NCI-H345 treated with DMSO at 0.1 percent for 48 hours (cell line): ENCODE results near the gene KATNBL1.
"Not testable (repeated sequence)": the region's sequence is repeated elsewhere in the genome, so short reads cannot be mapped to it uniquely, and the experiment has no call there.

Experiments
- DNase-seq: peaks from one replicate; lab custom pipeline; 2025; ENCODE audit not compliant: unreplicated experiment; lab: John Stamatoyannopoulos, UW

KATNBL1 gene

DNA sequence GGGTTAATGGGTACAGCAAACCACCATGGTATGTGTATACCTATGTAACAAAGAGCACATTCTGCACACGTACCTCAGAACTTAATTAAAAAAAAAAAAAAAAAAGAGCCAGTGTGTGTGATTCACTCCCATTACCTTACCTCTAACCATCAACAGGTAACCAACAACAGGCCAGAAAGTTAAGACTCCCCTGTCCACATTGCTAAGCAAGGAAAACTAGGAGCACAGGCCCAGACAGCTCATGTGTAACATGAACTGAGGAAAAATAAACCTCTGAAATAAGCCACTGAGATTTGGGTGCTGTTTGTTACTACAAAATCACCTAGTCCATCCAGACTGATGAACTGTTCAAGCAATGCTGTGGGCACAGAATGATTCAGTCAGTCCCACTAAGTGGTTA lies 6.0 kb downstream of the KATNBL1 start:
- DNase-seq: no peak

- no peak for DNase-seq
These were observed 6.6 kb downstream of the KATNBL1 start for GRCh38 chr15:34203305-34203704.

DNA sequence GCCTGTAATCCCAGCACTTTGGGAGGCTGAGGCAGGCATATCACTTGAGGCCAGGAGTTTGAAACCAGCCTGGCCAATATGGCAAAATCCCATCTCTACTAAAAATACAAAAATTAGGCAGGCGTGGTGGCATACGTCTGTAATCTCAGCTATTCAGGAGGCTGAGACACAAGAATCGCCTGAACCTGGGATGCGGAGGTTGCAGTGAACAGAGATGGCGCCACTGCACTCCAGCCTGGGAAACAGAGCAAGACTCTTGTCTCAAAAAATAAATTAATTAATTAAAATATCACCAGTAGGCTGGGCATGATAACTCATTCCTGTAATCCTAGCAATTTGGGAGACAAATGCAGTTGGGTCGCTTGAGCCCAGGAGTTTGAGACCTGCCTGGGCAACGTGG lies 16.6 kb downstream of the KATNBL1 start:
- DNase-seq: not testable (repeated sequence)

DNA sequence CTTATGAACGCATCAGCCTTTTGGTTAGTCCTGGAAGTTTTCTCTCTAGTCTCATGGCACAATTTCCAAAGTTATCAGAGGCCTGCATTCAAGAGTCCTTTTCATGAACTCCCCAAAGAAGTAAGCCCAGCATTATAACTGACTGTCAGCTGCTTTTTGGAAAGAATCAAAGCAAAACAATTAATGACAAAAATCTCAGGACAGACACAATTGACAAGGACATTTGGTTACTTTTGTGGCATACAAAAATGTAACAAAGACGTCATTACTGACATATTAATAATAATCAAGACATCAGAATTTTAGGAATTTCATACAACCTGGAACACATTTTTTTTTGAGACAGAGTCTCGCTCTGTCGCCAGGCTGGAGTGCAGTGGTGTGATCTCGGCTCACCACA lies 21.2 kb downstream of the KATNBL1 start:
- no peak for DNase-seq

DNA sequence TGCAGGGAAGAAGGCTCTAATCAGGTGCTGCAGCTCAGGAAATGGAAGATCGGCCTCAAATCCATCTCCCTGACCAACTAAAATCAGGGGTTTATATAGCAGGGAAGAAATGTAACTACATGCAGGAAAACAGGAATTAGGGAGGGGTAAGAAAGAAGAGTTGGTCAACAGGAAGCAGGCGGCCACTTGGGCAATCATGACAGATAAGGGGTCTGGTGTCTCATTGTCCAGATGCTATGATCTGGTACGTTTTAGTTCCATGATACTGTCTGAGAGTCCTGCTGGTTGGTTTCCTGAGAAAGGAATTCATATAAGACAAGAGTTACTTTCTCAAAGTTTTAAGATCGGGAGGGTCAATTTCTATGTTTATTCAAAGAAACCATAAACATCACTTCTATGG lies 24.2 kb downstream of the KATNBL1 start:
- DNase-seq: no peak

GRCh38 chr15:34182942-34183341 lies 27.0 kb downstream of the KATNBL1 start:
- DNase-seq: no peak

- no peak for DNase-seq
These were observed 30.7 kb downstream of the KATNBL1 start for GRCh38 chr15:34179234-34179633.

DNA sequence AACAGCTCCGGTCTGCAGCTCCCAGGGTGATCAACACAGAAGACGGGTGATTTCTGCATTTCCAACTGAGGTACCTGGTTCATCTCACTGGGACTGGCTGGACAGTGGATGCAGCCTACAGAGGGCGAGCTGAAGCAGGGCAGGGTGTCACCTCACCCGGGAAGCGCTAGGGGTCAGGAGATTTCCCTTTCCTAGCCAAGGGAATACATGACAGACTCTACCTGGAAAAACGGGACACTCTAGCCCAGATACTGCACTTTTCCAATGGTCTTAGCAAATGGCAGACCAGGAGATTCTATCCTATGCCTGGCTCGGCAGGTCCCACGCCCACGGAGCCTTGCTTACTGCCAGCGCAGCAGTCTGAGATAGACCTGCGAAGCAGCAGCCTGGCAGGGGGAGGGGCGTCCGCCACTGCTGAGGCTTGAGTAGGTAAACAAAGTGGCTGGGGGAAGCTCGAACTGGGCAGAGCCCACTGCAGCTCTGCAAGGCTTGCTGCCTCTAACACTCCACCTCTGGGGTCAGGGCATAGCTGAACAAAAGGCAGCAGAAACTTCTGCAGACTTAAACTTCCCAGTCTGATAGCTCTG lies 43.8 kb downstream of the KATNBL1 start:
- DNase-seq: not testable (repeated sequence)

DNA sequence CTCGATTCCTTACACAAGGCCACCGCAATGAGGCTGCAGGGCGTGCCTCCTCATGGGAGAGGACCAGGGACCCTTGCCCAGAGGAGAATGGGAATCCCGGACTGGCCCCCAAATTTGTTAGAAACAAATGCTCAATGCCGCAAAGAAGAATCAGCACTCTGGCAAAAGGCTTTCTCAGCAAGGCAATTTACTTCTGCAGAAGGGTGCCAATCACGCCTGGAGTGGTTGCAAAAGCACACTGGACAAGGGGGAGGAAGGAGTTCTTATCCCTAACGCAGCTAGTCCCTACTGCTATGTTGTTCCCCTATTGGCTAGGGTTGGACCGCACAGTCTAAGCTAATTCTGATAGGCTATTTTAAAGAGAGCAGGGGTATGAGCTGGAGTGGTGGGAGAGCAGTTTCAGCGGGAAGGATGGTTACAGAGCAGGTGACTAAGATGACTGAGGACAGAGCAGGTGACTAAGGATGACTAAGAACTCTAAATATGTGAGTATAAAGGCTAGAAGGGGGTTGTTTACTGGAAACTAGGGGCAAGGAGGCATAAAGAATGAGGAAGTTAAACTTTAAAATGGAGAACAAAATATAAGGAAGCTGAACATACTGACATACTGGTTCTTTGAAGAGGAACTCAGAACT lies 48.5 kb downstream of the KATNBL1 start:
- no peak for DNase-seq

- DNase-seq: no peak
These were observed 49.2 kb downstream of the KATNBL1 start for GRCh38 chr15:34160735-34161134.

- DNase-seq: no peak
These were observed 51.5 kb downstream of the KATNBL1 start for GRCh38 chr15:34158355-34158754.

GRCh38 chr15:34155859-34156258 lies 54.0 kb downstream of the KATNBL1 start:
- no peak for DNase-seq

DNA sequence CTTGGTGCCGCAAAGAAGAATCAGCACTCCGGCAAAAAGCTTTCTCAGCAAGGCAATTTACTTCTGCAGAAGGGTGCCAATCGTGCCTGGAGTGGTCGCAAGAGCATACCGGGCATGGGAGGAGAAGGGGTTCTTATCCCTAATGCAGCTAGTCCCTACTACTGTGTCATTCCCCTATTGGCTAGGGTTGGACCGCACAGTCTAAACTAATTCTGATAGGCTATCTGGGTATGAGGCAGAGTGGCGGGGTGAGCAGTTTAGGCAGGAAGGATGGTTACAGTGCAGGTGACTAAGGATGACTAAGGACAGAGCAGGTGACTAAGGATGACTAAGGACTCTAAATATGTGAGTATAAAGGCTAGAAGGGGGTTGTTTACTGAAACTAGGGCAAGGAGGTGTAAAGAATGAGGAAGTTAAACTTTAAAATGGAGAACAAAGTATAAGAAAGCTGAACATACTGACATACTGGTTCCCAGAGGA lies 55.1 kb downstream of the KATNBL1 start:
- no peak for DNase-seq

- DNase-seq: no peak
These were observed 62.3 kb downstream of the KATNBL1 start for GRCh38 chr15:34147371-34148140.

DNA sequence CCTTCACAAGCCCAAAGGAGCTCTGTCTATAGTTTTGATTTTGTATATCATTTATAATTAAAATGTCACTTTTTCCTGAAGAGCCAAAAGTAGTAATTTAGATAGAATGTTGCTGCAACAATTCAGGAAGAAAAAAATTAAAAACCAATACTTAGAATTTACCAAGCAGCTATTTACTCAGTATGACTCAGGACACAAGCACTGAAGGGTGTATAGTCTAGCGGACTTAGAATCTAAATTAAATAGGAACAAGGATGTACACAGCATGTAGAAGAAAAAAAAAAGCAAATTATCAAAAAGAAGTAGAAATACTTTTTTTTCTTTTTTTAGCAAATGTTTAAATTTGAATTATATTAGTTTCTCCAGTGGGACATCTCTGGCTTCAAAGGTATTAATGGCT lies 76.4 kb downstream of the KATNBL1 start:
- no peak for DNase-seq

DNA sequence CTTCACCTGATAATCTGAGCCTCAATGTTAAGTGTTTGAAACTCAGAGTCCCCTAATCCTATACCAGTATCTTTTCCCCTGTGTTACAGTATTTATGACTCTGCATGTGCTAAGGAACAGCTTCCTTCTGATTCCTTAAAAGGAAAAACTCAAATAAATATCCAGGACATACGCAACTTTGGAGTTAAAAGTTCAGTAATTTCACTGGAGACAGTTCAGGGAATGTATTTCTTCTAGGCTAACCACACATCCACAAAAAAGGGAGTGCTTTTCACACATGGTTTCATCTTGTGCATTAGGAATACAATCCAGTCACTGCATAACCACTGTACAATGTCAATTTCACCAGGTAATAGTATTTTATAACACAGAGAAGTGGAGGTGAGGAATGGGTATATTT lies 77.0 kb downstream of the KATNBL1 start:
- no peak for DNase-seq

- no peak for DNase-seq
These were observed 81.0 kb downstream of the KATNBL1 start for GRCh38 chr15:34128898-34129297.

GRCh38 chr15:34126522-34126921 lies 83.4 kb downstream of the KATNBL1 start:
- no peak for DNase-seq

GRCh38 chr15:34125945-34126344 lies 84.0 kb downstream of the KATNBL1 start:
- no peak for DNase-seq

- DNase-seq: no peak
These were observed 85.2 kb downstream of the KATNBL1 start for GRCh38 chr15:34124651-34125050.

DNA sequence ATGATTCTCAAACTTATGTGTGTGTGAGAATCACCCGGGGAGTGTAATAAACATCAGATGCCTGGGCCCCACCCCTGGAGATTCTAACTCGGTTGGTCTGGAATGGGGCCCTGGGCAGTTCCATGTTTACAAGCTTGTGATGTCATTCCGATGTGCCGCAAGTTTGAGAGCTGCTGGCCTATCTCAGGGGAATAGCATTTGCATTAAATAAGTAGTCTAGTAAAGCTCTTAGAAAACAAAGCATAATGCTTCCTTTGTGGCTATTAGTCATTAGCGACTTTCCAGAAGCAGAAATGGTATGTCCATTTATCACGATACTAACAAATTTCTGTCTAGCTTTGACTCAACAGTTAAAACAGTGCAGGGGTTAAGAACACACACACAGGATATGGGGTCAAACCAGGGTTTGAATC lies 87.1 kb downstream of the KATNBL1 start:
- DNase-seq: no peak

- DNase-seq: not testable (repeated sequence)
These were observed 88.1 kb downstream of the KATNBL1 start for GRCh38 chr15:34121786-34122185.
